ENCODE results near the gene CNIH1.

- no peak for TF ChIP-seq POLR2A (IDR thresholded peaks at IDR 0.05)
- no peak for TF ChIP-seq CTCF (IDR thresholded peaks at IDR 0.05)
- no peak for TF ChIP-seq POLR2AphosphoS5 (IDR thresholded peaks at IDR 0.05)
These were observed 53.8 kb downstream of the CNIH1 start for GRCh38 chr14:54387328-54387727.

All from upper lobe of left lung (tissue), 4 donors.